ENCODE results near the gene SPAG16. TPM values are rescaled to one million over a fixed set of nuclear protein-coding genes. Genes with fewer than 3 reads are reported as not detected.

SPAG16 gene
- total RNA-seq, 6 experiments from 2014 or later: 15.4 to 20.0 (median 17.5) TPM

- Mint-ChIP-seq H3K9me3 (peaks cover 8% of the 10 kb centered on the region), H3K27ac (no peak overlapping the region), H3K27me3 (ENCODE audit: insufficient read depth) (no peaks in the 10 kb centered on the region), H3K36me3 (ENCODE audit: low read depth) (no peaks in the 10 kb centered on the region), H3K4me1 (ENCODE audit: low read depth) (no peaks in the 10 kb centered on the region), H3K4me3 (no peak overlapping the region)
- TF ChIP-seq CTCF (IDR thresholded peaks at IDR 0.05): no peak
- no peak for DNase-seq
Measured at GRCh38 chr2:213562539-213563180, 278.4 kb downstream of the SPAG16 start.

GRCh38 chr2:213566846-213567245, 282.6 kb downstream of the SPAG16 start:
- no peak overlapping the region for H3K4me3 Mint-ChIP-seq
- H3K27ac Mint-ChIP-seq: no peak overlapping the region
- H3K36me3 Mint-ChIP-seq (ENCODE audit: low read depth): no peaks in the 10 kb centered on the region
- no peaks in the 10 kb centered on the region for H3K27me3 Mint-ChIP-seq (ENCODE audit: insufficient read depth)
- peaks cover 8% of the 10 kb centered on the region for H3K9me3 Mint-ChIP-seq
- no peaks in the 10 kb centered on the region for H3K4me1 Mint-ChIP-seq (ENCODE audit: low read depth)
- TF ChIP-seq CTCF (IDR thresholded peaks at IDR 0.05): no peak
- DNase-seq: no peak

GRCh38 chr2:213609570-213610170, 325.4 kb downstream of the SPAG16 start:
- Mint-ChIP-seq H3K4me1 (ENCODE audit: low read depth) (no peaks in the 10 kb centered on the region), H3K27ac (no peak overlapping the region), H3K27me3 (ENCODE audit: insufficient read depth) (no peaks in the 10 kb centered on the region), H3K4me3 (no peak overlapping the region), H3K9me3 (peaks cover 8% of the 10 kb centered on the region; the same call in 1 of the 2 replicates), H3K36me3 (ENCODE audit: low read depth) (no peaks in the 10 kb centered on the region)
- TF ChIP-seq CTCF (IDR thresholded peaks at IDR 0.05): no peak
- no peak for DNase-seq

- Mint-ChIP-seq H3K9me3 (peaks cover 16% of the 10 kb centered on the region), H3K4me3 (no peak overlapping the region), H3K27ac (no peak overlapping the region), H3K27me3 (ENCODE audit: insufficient read depth) (no peaks in the 10 kb centered on the region), H3K36me3 (ENCODE audit: low read depth) (no peaks in the 10 kb centered on the region), H3K4me1 (ENCODE audit: low read depth) (no peaks in the 10 kb centered on the region)
- DNase-seq: no peak
- TF ChIP-seq CTCF (IDR thresholded peaks at IDR 0.05): no peak
Measured at GRCh38 chr2:213627054-213627710, 342.9 kb downstream of the SPAG16 start.

- no peak overlapping the region for H3K4me3 Mint-ChIP-seq
- no peaks in the 10 kb centered on the region for H3K4me1 Mint-ChIP-seq (ENCODE audit: low read depth)
- H3K9me3 Mint-ChIP-seq: peaks cover 21% of the 10 kb centered on the region
- no peak overlapping the region for H3K27ac Mint-ChIP-seq
- no peaks in the 10 kb centered on the region for H3K36me3 Mint-ChIP-seq (ENCODE audit: low read depth)
- no peak for TF ChIP-seq CTCF (IDR thresholded peaks at IDR 0.05)
- no peak for DNase-seq
- H3K27me3 Mint-ChIP-seq (ENCODE audit: insufficient read depth): no peaks in the 10 kb centered on the region
Measured at GRCh38 chr2:213627835-213628460, 343.7 kb downstream of the SPAG16 start.
